ENCODE measurements around the gene TOLLIP.
A peak's percentile ranks its signal among the peaks of the same experiment; 100 is the strongest.
"Not testable (repeated sequence)": the region's sequence is repeated elsewhere in the genome, so short reads cannot be mapped to it uniquely, and the experiment has no call there.

The TOLLIP gene

DNA sequence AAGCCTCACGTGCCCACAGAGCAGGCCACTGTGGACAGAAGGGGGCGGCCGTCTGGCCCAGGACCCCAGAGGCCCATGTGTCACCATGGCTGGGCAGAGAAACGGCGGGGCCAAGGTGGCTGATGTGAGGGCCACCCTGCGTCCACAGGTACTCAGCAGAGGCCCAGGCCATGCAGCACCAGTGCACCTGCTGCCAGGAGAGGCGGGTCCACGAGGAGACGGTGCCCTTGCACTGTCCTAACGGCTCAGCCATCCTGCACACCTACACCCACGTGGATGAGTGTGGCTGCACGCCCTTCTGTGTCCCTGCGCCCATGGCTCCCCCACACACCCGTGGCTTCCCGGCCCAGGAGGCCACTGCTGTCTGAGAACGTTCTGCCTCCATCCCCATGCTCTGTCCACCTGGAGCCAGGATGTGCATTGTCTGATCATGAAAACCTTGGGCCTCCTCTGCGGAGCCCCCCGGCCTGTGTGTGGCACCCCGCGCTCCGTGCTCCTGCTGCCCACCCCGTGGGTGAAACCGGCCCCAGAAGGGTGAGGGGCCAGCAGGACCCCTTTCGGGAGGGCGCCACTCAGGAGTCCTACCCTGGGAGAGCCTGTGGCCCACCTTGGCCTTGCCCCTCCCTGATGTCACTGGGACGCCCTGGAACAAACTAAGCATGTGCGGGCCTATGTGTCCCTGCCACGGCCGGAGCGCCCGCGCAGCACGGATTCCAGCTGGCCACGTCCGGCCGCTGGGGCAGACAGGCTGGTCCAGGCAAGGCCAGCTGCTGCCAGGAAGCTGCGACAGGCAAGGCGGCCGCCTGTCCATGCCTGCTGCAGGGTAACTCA lies 48.0 kb downstream of the TOLLIP start:
- DNase-seq = no peak

DNA sequence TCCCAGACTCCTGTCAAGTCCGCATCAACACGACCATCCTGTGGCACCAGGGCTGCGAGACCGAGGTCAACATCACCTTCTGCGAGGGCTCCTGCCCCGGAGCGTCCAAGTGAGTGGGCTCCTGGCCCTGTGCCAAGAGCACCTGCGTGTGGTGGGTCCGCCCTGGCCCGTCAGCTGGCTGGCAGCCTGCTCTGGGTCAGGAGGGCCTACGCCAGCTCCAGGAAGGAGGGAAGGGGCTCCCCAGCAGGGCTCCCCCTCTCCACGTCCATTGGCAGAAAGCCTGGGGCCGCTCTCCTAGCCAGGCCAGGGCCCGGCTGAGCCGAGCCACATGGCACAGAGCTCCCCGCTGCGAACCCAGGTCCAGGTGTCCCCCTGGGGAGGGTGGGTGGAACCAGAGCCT lies 48.8 kb downstream of the TOLLIP start:
- no peak for DNase-seq

DNA sequence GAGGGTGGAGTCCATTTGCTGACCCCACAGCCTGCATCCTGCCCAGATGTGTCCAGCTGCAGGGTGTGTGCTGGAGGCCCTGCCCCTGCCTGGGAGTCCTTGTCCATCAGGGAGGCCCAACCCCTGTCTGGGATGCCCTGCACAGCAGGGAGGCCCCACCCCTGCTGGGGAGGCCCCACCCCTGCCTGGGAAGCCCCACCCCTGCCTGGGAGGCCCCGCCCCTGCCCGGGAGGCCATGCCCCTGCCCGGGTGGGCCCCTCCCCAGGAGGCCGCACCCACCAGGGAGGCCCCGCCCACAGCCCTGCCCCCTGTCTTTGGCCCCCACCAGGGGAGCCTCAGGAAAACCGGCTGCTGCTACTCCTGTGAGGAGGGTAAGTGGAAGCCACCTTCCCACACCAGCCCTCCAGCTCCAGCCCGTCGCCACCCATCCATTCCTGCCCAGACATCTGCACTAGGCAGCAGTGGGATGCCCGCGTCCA lies 49.4 kb downstream of the TOLLIP start:
- DNase-seq = peak in 2 of 5 donors; percentile 19 to 40

DNA sequence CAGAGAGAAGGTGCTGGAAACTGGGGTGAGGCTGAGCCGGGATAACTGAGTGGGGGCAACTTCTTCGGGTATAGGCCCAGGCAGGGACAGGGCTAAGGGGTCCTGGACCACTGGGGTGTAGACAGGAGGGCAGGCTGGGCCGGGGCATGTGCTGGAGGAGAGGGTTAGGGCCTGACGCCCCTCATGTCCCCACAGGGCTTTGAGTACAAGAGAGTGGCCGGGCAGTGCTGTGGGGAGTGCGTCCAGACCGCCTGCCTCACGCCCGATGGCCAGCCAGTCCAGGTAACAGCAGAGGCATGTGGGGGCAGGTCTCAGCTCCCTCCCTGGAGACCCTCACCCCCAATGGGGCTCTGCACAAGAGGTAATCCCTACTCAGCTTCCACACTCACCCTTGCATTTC lies 49.9 kb downstream of the TOLLIP start:
- no peak for DNase-seq

DNA sequence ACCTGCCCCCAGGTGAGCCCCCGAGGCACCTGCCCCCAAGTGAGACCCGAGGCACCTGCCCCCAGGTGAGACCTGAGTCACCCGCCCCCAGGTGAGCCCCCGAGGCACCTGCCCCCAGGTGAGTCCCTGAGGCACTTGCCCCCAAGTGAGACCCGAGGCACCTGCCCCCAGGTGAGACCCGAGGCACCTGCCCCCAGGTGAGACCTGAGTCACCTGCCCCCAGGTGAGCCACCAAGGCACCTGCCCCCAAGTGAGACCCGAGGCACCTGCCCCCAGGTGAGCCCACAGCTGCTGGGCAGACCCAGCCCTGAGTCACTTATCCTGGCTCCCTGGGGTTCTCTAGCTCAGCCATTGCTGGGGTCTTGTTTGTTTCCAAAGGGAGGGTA lies 50.4 kb downstream of the TOLLIP start:
- DNase-seq = no peak

DNA sequence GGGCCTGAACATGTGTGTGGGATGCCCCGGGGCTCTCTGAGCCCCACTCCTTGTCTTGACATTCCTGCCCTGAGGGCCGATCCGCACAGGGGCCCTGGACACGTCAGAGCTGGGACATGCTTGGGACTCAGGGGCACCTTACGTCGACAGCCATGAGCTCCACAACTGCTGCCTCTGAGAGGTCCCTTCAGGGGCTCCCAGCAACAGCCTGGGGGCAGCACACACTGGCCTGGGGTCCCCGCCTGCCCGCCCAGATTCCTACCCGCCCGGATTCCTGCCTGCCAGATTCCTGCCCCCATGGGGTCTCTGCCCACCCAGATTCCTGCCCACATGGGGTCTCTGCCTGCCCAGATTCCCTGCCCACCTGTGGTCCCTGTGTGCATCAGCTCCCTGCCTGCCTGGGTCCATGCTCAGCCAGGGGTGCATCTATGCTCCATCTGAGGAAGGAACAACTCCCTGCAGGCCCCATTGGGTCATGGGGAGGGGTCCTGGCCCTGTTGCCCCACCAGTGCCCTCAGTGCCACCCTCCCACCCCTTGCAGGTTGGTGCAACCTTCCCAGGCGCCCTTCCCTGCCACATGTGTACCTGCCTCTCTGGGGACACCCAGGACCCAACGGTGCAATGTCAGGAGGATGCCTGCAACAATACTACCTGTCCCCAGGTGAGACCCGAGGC lies 50.9 kb downstream of the TOLLIP start:
- no peak for DNase-seq

DNA sequence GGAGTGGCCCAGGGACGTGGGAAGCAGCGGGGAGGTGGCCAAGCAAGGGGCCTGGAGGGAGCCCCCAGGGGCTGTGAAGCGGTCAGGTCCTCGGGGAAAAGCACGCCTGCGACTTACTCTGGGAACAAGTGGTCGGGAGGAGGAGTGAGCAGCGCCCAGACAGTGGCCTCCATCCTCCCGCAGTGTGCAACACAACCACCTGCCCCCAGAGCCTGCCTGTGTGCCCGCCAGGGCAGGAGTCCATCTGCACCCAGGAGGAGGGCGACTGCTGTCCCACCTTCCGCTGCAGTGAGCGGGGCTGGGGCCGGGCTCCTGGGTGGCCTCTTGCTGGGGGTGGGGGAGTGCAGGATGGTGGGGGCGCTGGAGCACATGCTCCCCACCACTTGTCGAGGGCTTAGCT lies 51.5 kb downstream of the TOLLIP start:
- no peak for DNase-seq

DNA sequence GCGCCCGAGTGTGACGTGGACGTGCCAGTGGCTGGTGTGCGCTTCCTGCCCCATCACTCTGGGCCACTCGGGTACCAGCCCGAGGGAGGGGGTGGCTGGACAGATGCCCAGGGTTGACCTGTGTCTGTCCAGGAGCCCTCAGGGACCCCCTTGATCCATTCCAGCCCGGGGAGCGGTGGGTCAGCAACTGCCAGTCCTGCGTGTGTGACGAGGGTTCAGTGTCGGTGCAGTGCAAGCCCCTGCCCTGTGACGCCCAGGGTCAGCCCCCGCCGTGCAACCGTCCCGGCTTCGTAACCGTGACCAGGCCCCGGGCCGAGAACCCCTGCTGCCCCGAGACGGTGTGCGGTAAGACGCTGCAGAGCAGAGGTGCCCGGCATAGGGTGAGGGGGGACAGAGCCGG lies 52.1 kb downstream of the TOLLIP start:
- DNase-seq = no peak

DNA sequence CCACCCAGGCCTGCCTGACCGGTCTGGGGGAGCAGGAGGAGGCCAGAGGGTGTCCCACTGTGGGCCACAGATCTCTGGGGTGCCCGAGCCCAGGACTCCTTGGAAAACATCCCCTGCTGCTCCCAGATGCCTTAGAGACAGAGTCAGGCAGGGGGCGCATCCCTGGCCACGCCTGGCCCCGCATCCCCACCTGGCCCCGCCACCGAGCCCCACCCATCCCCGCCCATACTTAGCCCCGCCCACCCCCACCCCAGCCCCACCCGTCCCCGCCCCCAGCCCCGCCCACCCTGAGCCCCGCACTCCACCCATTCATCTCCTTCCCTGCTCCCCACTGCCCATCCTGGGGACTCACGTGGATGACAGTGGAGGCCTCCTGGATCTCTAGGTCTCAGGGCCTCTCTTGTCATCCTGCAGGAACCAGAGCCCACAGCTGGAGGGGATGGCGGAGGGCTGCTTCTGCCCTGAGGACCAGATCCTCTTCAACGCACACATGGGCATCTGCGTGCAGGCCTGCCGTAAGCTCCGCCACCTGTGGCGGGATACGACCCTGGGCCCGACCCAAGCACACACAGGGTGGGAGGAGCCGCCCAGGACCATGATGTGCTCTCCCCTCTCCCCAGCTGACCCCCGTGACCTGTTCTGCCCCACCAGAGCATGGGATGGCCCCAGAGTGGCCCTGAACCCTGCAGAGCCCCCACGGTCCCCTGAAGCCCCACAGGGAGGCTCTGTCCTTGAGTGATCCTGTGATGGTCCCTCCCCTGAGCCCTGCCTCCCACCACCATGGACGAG lies 53.0 kb downstream of the TOLLIP start:
- DNase-seq = no peak

DNA sequence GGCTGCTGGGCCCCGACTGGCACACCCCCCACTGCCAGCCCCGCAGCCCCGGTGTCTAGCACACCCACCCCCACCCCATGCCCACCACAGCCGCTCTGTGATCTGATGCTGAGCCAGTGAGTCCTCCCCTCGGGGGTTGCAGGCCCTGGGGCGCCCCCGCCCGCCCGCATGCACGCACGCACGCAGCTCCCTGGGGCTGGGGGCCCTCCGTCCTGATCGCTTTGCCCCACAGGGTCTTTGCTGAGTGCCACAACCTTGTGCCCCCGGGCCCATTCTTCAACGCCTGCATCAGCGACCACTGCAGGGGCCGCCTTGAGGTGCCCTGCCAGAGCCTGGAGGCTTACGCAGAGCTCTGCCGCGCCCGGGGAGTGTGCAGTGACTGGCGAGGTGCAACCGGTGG lies 54.3 kb downstream of the TOLLIP start:
- no peak for DNase-seq

DNA sequence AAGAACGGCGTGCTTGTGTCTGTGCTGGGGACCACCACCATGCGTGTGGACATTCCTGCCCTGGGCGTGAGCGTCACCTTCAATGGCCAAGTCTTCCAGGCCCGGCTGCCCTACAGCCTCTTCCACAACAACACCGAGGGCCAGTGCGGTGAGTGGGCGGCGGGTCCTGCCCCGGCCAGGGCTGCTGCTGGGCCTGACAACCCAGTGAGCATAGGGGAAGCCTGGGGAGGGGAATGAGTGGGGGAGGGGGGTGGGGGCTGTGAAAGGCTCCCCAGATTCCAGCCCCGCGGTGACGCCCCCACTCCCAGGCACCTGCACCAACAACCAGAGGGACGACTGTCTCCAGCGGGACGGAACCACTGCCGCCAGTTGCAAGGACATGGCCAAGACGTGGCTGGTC lies 54.7 kb downstream of the TOLLIP start:
- no peak for DNase-seq

DNA sequence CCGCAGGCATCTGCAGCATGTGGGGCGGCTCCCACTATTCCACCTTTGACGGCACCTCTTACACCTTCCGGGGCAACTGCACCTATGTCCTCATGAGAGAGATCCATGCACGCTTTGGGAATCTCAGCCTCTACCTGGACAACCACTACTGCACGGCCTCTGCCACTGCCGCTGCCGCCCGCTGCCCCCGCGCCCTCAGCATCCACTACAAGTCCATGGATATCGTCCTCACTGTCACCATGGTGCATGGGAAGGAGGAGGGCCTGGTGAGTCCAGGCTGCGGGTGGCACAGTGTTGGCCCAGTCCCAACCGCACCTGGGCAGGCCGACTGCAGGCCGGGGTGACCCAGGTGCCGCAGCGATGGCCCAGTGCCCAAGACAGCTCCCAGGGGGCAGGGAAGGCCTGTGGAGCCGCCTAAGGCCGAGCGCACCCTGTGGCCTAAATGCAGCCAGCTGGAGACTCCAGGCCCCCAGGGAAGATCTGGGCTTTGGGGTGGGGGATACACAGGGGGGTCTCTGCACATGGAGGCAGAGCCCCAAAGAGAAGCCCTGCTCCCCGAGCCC lies 55.3 kb downstream of the TOLLIP start:
- no peak for DNase-seq

DNA sequence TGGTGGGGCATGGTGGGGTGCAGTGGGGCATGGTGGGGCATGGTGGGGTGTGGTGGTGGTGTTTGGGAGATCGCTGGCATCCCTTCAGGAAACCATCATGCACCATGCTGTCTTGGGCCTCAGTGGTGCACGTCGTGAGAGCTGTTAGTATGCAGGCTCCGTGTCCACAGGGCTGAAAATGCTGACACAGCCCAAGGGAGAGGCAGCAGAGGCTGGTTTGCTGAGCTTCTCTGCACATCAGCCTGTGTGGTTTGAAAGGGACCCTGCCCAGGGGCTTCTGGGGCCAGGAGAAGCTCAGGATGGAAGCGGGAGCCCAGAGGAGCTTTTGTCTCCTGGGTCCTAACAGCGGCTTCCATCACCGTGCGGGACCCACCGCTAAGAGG lies 56.3 kb downstream of the TOLLIP start:
- DNase-seq = no peak

DNA sequence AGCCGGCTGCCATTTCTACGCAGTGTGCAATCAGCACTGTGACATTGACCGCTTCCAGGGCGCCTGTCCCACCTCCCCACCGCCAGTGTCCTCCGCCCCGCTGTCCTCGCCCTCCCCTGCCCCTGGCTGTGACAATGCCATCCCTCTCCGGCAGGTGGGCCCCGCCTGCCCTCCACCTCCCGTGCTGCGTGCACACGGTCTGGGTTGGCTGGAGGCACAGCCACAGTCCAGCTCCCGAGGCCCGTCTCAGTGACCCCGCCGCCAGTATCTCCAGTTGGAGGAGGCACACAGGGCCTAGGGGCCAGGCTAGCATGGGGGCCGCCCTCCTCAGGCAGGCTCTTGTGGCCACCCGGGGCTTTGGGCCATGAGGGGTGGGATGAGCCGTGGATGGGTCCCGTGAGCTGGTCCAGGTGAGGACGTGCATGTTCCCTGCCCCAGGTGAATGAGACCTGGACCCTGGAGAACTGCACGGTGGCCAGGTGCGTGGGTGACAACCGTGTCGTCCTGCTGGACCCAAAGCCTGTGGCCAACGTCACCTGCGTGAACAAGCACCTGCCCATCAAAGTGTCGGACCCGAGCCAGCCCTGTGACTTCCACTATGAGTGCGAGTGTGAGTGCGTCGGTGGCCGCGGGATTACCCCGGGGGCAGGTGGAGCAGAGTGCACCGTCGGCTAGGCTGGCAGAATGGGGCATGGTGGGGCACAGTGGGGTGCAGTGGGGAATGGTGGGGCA lies 56.9 kb downstream of the TOLLIP start:
- no peak for DNase-seq

DNA sequence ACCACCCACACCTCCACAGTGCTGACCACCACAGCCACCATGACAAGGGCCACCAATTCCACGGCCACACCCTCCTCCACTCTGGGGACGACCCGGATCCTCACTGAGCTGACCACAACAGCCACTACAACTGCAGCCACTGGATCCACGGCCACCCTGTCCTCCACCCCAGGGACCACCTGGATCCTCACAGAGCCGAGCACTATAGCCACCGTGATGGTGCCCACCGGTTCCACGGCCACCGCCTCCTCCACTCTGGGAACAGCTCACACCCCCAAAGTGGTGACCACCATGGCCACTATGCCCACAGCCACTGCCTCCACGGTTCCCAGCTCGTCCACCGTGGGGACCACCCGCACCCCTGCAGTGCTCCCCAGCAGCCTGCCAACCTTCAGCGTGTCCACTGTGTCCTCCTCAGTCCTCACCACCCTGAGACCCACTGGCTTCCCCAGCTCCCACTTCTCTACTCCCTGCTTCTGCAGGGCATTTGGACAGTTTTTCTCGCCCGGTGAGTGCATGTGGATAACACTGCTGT lies 58.1 kb downstream of the TOLLIP start:
- DNase-seq = no peak

DNA sequence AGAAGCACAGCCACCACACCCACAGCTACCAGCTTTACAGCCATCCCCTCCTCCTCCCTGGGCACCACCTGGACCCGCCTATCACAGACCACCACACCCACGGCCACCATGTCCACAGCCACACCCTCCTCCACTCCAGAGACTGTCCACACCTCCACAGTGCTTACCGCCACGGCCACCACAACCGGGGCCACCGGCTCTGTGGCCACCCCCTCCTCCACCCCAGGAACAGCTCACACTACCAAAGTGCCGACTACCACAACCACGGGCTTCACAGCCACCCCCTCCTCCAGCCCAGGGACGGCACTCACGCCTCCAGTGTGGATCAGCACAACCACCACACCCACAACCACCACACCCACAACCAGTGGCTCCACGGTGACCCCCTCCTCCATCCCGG lies 59.0 kb downstream of the TOLLIP start:
- not testable (repeated sequence) for DNase-seq

DNA sequence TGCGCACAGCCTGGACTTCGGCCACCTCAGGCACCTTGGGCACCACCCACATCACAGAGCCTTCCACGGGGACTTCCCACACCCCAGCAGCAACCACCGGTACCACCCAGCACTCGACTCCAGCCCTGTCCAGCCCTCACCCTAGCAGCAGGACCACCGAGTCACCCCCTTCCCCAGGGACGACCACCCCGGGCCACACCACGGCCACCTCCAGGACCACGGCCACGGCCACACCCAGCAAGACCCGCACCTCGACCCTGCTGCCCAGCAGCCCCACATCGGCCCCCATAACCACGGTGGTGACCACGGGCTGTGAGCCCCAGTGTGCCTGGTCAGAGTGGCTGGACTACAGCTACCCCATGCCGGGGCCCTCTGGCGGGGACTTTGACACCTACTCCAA lies 60.5 kb downstream of the TOLLIP start:
- DNase-seq = not testable (repeated sequence)

DNA sequence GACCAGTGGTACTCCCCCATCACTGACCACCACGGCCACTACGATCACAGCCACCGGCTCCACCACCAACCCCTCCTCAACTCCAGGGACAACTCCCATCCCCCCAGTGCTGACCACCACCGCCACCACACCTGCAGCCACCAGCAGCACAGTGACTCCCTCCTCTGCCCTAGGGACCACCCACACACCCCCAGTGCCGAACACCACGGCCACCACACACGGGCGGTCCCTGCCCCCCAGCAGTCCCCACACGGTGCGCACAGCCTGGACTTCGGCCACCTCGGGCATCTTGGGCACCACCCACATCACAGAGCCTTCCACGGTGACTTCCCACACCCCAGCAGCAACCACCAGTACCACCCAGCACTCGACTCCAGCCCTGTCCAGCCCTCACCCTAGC lies 62.4 kb downstream of the TOLLIP start:
- not testable (repeated sequence) for DNase-seq

DNA sequence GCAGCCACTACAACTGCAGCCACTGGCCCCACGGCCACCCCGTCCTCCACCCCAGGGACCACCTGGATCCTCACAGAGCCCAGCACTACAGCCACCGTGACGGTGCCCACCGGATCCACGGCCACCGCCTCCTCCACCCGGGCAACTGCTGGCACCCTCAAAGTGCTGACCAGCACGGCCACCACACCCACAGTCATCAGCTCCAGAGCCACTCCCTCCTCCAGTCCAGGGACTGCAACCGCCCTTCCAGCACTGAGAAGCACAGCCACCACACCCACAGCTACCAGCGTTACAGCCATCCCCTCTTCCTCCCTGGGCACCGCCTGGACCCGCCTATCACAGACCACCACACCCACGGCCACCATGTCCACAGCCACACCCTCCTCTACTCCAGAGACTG lies 63.1 kb downstream of the TOLLIP start:
- DNase-seq = not testable (repeated sequence)

DNA sequence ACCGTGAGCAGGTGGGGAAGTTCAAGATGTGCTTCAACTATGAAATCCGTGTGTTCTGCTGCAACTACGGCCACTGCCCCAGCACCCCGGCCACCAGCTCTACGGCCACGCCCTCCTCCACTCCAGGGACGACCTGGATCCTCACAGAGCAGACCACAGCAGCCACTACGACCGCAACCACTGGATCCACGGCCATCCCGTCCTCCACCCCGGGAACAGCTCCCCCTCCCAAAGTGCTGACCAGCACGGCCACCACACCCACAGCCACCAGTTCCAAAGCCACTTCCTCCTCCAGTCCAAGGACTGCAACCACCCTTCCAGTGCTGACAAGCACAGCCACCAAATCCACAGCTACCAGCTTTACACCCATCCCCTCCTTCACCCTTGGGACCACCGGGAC lies 63.7 kb downstream of the TOLLIP start:
- DNase-seq = not testable (repeated sequence)

DNA sequence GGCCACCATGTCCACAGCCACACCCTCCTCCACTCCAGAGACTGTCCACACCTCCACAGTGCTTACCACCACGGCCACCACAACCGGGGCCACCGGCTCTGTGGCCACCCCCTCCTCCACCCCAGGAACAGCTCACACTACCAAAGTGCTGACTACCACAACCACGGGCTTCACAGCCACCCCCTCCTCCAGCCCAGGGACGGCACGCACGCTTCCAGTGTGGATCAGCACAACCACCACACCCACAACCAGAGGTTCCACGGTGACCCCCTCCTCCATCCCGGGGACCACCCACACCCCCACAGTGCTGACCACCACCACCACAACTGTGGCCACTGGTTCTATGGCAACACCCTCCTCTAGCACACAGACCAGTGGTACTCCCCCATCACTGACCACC lies 64.9 kb downstream of the TOLLIP start:
- not testable (repeated sequence) for DNase-seq

DNA sequence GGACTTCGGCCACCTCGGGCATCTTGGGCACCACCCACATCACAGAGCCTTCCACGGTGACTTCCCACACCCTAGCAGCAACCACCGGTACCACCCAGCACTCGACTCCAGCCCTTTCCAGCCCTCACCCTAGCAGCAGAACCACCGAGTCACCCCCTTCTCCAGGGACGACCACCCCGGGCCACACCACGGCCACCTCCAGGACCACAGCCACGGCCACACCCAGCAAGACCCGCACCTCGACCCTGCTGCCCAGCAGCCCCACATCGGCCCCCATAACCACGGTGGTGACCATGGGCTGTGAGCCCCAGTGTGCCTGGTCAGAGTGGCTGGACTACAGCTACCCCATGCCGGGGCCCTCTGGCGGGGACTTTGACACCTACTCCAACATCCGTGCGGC lies 65.9 kb downstream of the TOLLIP start:
- DNase-seq = not testable (repeated sequence)

Measured in T-helper 1 cell (primary cell).